ENCODE data around the gene CDH1. TPM values are rescaled to one million over a fixed set of nuclear protein-coding genes. Genes with fewer than 3 reads are reported as not detected.
A peak's percentile ranks its signal among the peaks of the same experiment; 100 is the strongest.

Gene CDH1
- total RNA-seq, 1 experiment from 2014 or later = not detected

DNA sequence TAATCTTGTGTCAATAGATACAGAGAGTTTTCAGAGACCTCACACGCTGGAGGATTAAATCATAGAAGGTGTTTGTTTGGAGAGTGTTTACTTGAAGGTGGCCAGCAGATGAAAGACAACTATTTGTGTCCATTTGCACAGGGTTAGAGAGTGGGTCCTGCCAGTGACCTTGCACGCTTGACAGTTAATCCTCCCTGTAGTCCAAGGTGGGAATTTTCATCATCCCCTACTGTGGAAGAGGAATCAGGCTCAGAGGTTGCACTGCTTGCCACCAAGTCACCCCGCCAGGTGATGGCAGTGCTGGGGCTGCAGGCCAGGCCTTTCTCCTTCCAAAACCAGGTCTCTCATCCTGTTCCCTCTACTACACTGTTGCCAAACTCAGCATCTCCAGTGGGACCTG, 12.3 kb downstream of the CDH1 start:
- H3K27me3 ChIP-seq = no peaks in the 10 kb centered on the region
- no peak for DNase-seq
- H3K36me3 ChIP-seq = no peaks in the 10 kb centered on the region
- H3K4me3 ChIP-seq = no peak overlapping the region
- H3K9me3 ChIP-seq = no peaks in the 10 kb centered on the region

DNA sequence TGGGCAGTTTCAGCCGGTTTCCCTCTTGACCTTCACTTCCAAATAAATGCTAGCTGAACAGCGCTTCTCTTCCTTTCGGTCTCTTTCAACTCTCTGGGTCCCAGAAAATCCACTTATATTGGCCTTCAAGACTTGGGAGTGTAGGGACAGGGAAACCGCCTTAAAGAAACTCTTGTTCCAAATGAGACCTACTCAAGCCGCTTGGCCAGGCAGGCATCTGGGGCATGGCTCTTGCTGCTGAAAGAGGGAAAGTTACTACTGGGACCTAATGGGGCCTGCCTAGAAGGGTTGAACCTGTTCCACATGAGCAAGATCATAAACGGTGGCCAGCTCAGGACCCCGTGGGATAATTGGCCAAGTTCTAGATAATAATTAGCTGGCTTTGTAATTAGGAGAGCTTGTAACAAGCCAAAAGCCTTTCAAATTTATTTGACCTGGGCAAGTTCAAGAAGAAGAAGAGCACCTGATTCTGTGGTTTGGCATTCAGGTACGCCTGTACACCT, 13.2 kb downstream of the CDH1 start:
- Histone ChIP-seq H3K36me3 (no peaks in the 10 kb centered on the region), H3K9me3 (no peaks in the 10 kb centered on the region), H3K27me3 (no peaks in the 10 kb centered on the region), H3K4me3 (no peak overlapping the region)
- DNase-seq = no peak

DNA sequence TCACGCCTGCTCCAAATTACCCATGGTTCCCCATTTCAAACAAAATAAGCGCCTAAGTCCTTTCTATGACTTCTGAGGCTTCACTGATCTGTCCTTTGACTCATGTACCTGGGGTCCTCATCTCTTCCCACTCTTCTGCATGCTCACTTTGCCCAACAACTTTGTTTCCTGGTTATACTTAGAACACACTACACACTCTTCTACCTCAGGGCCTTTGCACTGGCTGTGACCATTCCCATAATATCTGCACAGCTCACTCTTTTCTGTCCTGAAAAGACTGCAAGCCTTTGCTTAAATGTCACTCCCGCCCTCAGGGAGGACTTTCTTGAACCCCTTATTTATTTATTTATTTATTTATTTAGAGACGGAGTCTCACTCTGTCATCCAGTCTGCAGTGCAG, 14.1 kb downstream of the CDH1 start:
- no peaks in the 10 kb centered on the region for H3K27me3 ChIP-seq
- H3K36me3 ChIP-seq = no peaks in the 10 kb centered on the region
- H3K9me3 ChIP-seq = no peaks in the 10 kb centered on the region
- H3K4me3 ChIP-seq = no peak overlapping the region
- DNase-seq = no peak

DNA sequence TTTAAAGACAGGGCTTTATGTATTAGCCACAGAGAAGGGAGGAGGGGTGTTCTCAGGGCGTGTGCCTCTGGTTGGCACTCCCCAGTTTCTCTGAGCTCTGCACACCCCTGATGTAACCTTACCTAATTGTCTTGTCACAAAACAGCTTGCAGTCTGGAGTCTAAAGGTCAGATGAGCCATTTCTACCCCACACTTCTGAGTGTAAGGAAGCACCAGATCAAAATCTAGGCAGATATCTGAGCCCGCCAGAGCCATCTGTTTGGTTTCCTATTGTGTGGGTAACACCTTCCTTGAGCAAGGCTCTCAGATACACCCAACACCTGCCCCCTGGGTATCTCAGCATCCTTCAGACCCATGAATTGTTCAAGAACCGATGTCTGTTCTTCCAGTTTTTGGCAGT, 15.5 kb downstream of the CDH1 start:
- H3K4me3 ChIP-seq = no peak overlapping the region
- no peaks in the 10 kb centered on the region for H3K9me3 ChIP-seq
- DNase-seq = no peak
- no peaks in the 10 kb centered on the region for H3K36me3 ChIP-seq
- no peaks in the 10 kb centered on the region for H3K27me3 ChIP-seq

DNA sequence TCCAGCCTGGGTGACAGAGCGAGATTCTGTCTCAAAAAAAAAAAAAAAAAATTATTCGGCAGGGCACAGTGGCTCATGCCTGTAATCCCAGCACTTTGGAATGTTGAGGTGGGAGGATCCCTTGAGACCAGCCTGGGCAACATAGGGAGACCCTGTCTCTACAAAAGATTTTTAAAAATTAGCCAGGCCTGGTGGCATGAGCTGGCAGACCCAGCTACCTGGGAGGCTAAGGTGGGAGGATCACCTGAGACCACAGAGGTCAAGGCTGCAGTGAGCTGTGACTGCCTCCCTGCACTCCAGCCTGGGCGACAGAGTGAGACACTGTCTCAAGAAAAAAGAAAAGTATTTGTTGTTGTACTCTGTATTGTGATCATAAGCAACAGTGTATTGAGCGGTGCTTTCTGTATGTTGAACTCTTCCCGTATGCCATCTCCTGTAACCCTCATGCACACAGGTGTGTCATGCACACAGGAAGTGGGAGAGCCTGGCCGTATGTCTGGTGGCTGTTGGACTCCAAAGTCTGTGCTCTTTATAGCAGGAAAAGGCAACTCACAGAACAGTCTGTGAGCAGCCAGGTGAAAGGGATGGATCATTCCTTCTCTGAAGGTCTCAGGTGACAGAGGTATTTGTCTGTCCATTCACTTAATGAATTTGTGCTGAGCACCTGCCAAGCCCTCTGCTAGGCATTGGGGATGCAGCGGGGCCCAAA, 17.1 kb downstream of the CDH1 start:
- no peak for DNase-seq
- no peak overlapping the region for H3K4me3 ChIP-seq
- H3K9me3 ChIP-seq = no peaks in the 10 kb centered on the region
- no peaks in the 10 kb centered on the region for H3K36me3 ChIP-seq
- no peaks in the 10 kb centered on the region for H3K27me3 ChIP-seq

DNA sequence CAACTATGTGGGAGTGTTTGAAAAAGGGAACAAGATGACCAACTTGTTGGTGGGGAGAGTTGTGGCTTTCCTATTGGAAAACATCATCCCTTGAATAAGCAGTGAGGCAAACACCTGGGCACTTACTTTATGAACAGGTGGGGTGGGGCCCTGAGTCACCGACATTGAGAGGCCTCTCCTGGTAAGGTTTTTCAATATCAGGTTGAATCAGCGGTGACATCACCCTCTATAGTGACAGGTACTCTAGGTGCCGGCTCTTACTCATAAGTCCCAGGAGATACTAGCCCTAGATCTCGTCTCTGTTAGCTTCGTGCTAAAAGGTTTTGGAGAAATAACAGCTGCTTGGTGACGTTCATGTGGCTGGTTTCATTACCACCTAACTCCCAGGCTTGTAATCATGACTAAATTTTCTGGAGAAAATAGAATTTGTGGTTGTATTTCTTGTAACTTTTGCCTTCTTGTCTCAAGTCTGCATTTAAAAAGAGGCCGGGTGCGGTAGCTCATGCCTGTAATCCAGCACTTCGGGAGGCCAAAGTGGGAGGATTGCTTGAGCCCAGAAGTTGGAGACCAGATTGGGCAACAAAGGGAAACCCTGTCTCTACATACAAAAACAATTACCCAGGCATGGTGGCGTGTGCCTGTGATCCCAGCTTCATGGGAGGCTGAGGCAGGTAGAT, 19.3 kb downstream of the CDH1 start:
- Histone ChIP-seq H3K36me3 (no peaks in the 10 kb centered on the region), H3K9me3 (no peaks in the 10 kb centered on the region), H3K4me3 (no peak overlapping the region), H3K27me3 (no peaks in the 10 kb centered on the region)
- no peak for DNase-seq

DNA sequence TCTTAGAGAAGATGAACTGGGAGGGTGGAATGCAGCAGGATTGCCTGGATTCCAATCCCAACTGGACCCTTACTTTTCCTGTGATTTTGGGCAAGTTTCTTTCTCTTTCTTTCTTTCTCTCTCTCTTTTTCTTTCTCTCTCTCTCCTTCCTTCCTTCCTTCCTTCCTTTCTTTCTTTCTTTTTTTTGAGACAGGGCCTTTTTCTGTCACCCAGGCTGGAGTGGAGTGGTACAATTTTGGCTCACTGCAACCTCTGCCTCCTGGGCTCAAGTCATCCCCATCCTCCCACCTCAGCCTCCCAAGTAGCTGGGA, 20.5 kb downstream of the CDH1 start:
- no peaks in the 10 kb centered on the region for H3K36me3 ChIP-seq
- H3K27me3 ChIP-seq = no peaks in the 10 kb centered on the region
- H3K9me3 ChIP-seq = no peaks in the 10 kb centered on the region
- no peak overlapping the region for H3K4me3 ChIP-seq
- no peak for DNase-seq

GRCh38 chr16:68759062-68759461, 22.0 kb downstream of the CDH1 start:
- Histone ChIP-seq H3K36me3 (no peaks in the 10 kb centered on the region), H3K27me3 (no peaks in the 10 kb centered on the region), H3K9me3 (no peaks in the 10 kb centered on the region), H3K4me3 (no peak overlapping the region)
- DNase-seq = no peak

- H3K4me3 ChIP-seq = no peak overlapping the region
- no peaks in the 10 kb centered on the region for H3K27me3 ChIP-seq
- no peaks in the 10 kb centered on the region for H3K36me3 ChIP-seq
- DNase-seq = peak; percentile 61
- H3K9me3 ChIP-seq = no peaks in the 10 kb centered on the region
These were observed 23.7 kb downstream of the CDH1 start for GRCh38 chr16:68760671-68761275.

DNA sequence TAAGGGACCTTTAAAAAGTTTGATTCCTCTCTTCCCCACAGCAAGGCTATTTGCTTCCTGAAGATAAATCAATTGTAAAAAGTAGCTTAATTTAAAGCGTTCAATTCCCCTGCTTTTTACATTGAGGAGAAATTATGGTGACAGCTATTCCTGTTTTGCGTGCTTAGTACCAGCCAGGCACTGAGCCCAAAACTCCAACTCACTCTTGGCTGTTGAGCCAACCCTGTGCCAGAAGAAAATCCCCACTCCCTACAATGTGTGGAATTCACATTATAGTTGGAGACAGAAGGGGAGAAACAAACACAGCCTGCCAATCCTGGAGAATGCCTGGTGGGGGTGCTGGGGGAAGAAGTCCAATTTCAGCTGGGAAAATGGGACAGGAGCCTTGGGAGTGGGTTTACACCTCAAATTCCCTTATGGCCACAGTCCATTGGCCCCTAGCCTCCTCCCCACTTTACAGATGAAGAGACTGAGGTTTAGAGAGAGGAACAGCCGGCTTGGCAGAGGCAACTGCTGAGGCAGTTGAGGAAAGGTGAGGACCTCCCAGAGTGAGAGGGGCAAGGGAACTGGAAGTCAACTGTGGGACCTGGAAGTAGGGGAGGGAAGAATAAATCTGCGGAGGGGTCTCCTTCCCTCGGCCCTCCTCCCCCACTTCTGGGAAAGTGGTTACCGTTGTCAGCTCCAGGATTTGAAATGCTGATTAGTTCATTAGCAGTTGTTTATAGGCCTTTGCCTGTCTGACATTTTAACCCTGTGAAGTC, 26.1 kb downstream of the CDH1 start:
- Histone ChIP-seq H3K9me3 (no peaks in the 10 kb centered on the region), H3K27me3 (no peaks in the 10 kb centered on the region), H3K36me3 (no peaks in the 10 kb centered on the region), H3K4me3 (no peak overlapping the region)
- DNase-seq = peak; percentile 81

DNA sequence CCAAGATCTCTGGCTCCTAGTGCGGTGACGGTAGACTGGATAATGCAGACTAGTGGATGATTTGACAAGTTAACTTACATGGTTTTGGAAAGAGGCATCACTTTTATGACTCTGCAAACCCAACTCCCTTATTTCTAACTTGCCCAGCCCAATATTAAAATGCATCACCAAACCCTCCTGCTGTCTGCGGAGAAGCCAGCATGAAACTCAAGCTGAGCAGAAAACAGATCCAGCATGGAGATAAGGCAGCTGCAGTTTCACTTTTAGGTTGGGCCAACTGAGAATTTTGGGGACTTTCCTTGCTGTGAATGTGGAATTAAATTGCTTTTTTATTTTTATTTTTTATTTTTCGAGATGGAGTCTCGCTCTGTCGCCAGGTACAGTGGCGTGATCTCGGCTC, 27.8 kb downstream of the CDH1 start:
- no peak for DNase-seq
- H3K36me3 ChIP-seq = no peaks in the 10 kb centered on the region
- no peaks in the 10 kb centered on the region for H3K27me3 ChIP-seq
- no peaks in the 10 kb centered on the region for H3K9me3 ChIP-seq
- H3K4me3 ChIP-seq = no peak overlapping the region

DNA sequence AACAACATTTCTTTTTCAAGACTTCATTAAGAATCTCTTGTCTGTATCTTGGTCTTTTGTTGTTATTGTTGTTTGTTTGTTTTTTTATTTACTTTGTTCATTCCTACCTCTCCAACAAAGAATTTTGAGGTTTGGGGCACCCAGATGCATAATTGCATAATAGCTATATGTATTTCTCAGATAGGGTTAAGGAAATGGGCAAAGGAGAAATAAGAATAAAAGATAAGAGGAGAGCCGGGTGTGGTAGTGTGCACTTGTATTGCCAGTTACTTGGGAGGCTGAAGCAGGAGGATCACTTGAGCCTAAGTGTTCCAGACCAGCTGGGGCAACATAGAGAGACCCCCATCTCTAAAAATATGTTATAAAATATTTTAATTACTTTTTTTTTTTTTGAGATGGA, 30.5 kb downstream of the CDH1 start:
- Histone ChIP-seq H3K4me3 (no peak overlapping the region), H3K9me3 (no peaks in the 10 kb centered on the region), H3K36me3 (no peaks in the 10 kb centered on the region), H3K27me3 (no peaks in the 10 kb centered on the region)
- DNase-seq = no peak

- Histone ChIP-seq H3K9me3 (no peaks in the 10 kb centered on the region), H3K36me3 (no peaks in the 10 kb centered on the region), H3K4me3 (no peak overlapping the region), H3K27me3 (no peaks in the 10 kb centered on the region)
- DNase-seq = no peak
These were observed 31.1 kb downstream of the CDH1 start for GRCh38 chr16:68768175-68768574.

- Histone ChIP-seq H3K27me3 (no peaks in the 10 kb centered on the region), H3K9me3 (no peaks in the 10 kb centered on the region), H3K36me3 (no peaks in the 10 kb centered on the region), H3K4me3 (no peak overlapping the region)
- no peak for DNase-seq
These were observed 31.7 kb downstream of the CDH1 start for GRCh38 chr16:68768771-68769170.

GRCh38 chr16:68770671-68771070, 33.6 kb downstream of the CDH1 start:
- Histone ChIP-seq H3K4me3 (no peak overlapping the region), H3K36me3 (no peaks in the 10 kb centered on the region), H3K27me3 (no peaks in the 10 kb centered on the region), H3K9me3 (no peaks in the 10 kb centered on the region)
- DNase-seq = no peak

DNA sequence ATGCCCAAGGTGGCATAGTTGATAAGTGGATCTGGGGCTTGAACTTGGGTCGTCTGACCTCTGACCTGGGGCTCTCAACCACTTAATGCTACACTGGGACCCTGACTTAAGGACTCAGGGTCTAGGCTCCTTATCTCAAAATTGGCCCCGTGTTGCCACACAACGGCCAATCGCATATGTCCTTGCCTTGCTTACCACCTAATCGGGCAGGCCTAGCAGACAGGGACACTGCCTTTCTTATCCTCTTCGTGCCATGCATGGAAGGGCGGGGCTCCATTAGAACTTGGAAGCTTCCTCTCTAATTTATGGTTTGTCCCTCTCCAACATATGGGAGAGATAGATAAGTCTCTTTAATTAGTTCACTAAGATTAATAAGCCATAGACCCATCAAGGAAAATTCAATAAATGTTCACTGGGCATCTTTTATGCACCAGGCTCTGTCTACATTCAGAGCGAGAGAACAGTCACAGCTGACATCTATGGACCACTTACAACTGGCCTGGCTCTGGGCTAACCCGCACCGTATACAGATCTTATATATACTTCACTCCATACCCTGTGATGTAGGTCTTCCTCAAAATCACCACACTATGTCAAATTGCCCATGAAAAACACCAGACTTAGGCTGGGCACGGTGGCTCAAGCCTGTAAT, 35.1 kb downstream of the CDH1 start:
- Histone ChIP-seq H3K27me3 (no peaks in the 10 kb centered on the region), H3K36me3 (no peaks in the 10 kb centered on the region), H3K4me3 (no peak overlapping the region), H3K9me3 (no peaks in the 10 kb centered on the region)
- no peak for DNase-seq

DNA sequence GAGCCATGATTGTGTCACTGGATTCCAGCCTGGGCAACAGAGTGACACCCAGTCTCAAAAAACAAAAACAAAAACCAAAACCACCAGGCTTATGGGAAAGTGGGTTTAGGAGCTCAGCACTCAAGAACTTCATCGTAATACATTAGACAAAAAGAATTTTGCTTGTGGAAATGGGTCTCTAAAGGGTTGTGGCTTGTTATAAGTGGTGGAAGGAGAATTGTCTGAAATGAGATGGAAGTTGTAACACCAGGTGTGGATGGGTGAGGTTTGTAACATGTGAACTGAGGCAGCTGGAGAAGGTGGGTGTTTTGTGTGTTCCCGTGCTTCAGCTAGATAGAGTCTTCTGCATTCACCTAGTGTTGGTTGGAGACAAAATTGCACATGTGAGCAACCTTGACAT, 35.8 kb downstream of the CDH1 start:
- Histone ChIP-seq H3K9me3 (no peaks in the 10 kb centered on the region), H3K4me3 (no peak overlapping the region), H3K27me3 (no peaks in the 10 kb centered on the region), H3K36me3 (no peaks in the 10 kb centered on the region)
- DNase-seq = no peak
